T-helper 2 cell treated with Interferon-gamma antibody and Interleukin-4, amounts not matched to agents 5 μg/mL and 100 μg/mL, for 36 hours (primary cell): ENCODE measurements around the gene RND3.

Experiments used
- DNase-seq: peaks from one replicate; pipeline ENCODE4 v3.0.0; 2021; ENCODE audit warnings: low spot score
- H3K27ac Mint-ChIP-seq: one replicate; pipeline ENCODE4 v1.8.0; 2021; ENCODE audit warnings: mild to moderate bottlenecking, mixed read lengths
- H3K27me3 Mint-ChIP-seq: one replicate; pipeline ENCODE4 v1.8.0; 2021; ENCODE audit warnings: low read depth, mixed read lengths
- H3K36me3 Mint-ChIP-seq: one replicate; pipeline ENCODE4 v1.8.0; 2021; ENCODE audit warnings: low read depth, mixed read lengths
- H3K4me1 Mint-ChIP-seq: one replicate; pipeline ENCODE4 v1.8.0; 2021; ENCODE audit warnings: low read depth, mixed read lengths
- H3K4me3 Mint-ChIP-seq: one replicate; pipeline ENCODE4 v1.8.0; 2022; ENCODE audit warnings: mild to moderate bottlenecking, moderate library complexity, mixed read lengths
- H3K9me3 Mint-ChIP-seq: one replicate; pipeline ENCODE4 v1.8.0; 2021; ENCODE audit warnings: mixed read lengths

Gene RND3

GRCh38 chr2:150464270-150464669, 23.2 kb downstream of the RND3 start:
- H3K27me3 Mint-ChIP-seq, result peaks cover 2% of the 10 kb centered on the region
- H3K4me3 Mint-ChIP-seq, result no peak overlapping the region
- H3K36me3 Mint-ChIP-seq, result no peaks in the 10 kb centered on the region
- H3K9me3 Mint-ChIP-seq, result no peaks in the 10 kb centered on the region
- no peak for DNase-seq
- H3K27ac Mint-ChIP-seq, result no peak overlapping the region
- peaks cover under 1% of the 10 kb centered on the region for H3K4me1 Mint-ChIP-seq

GRCh38 chr2:150462770-150463169, 24.7 kb downstream of the RND3 start:
- Mint-ChIP-seq H3K36me3 (no peaks in the 10 kb centered on the region), H3K27ac (no peak overlapping the region), H3K4me3 (no peak overlapping the region), H3K27me3 (peaks cover 2% of the 10 kb centered on the region), H3K9me3 (no peaks in the 10 kb centered on the region), H3K4me1 (peaks cover 4% of the 10 kb centered on the region)
- no peak for DNase-seq

- no peaks in the 10 kb centered on the region for H3K27me3 Mint-ChIP-seq
- H3K4me3 Mint-ChIP-seq, result no peak overlapping the region
- H3K27ac Mint-ChIP-seq, result no peak overlapping the region
- H3K4me1 Mint-ChIP-seq, result peaks cover 4% of the 10 kb centered on the region
- no peak for DNase-seq
- H3K9me3 Mint-ChIP-seq, result no peaks in the 10 kb centered on the region
- H3K36me3 Mint-ChIP-seq, result no peaks in the 10 kb centered on the region
Observed at GRCh38 chr2:150459281-150459680, 28.2 kb downstream of the RND3 start.

GRCh38 chr2:150450765-150451164, 36.7 kb downstream of the RND3 start:
- H3K36me3 Mint-ChIP-seq, result no peaks in the 10 kb centered on the region
- no peak for DNase-seq
- H3K27ac Mint-ChIP-seq, result no peak overlapping the region
- no peaks in the 10 kb centered on the region for H3K4me1 Mint-ChIP-seq
- H3K27me3 Mint-ChIP-seq, result no peaks in the 10 kb centered on the region
- no peaks in the 10 kb centered on the region for H3K9me3 Mint-ChIP-seq
- no peak overlapping the region for H3K4me3 Mint-ChIP-seq

- Mint-ChIP-seq H3K4me3 (no peak overlapping the region), H3K27me3 (no peaks in the 10 kb centered on the region), H3K27ac (no peak overlapping the region), H3K36me3 (no peaks in the 10 kb centered on the region), H3K4me1 (no peaks in the 10 kb centered on the region), H3K9me3 (no peaks in the 10 kb centered on the region)
- no peak for DNase-seq
Observed at GRCh38 chr2:150449856-150450255, 37.6 kb downstream of the RND3 start.

GRCh38 chr2:150445398-150445797, 42.1 kb downstream of the RND3 start:
- Mint-ChIP-seq H3K27ac (no peak overlapping the region), H3K4me1 (no peaks in the 10 kb centered on the region), H3K27me3 (no peaks in the 10 kb centered on the region), H3K4me3 (no peak overlapping the region), H3K9me3 (no peaks in the 10 kb centered on the region), H3K36me3 (no peaks in the 10 kb centered on the region)
- DNase-seq, result no peak

GRCh38 chr2:150442484-150442883, 45.0 kb downstream of the RND3 start:
- no peaks in the 10 kb centered on the region for H3K4me1 Mint-ChIP-seq
- H3K9me3 Mint-ChIP-seq, result no peaks in the 10 kb centered on the region
- H3K36me3 Mint-ChIP-seq, result no peaks in the 10 kb centered on the region
- H3K4me3 Mint-ChIP-seq, result no peak overlapping the region
- no peak overlapping the region for H3K27ac Mint-ChIP-seq
- no peak for DNase-seq
- H3K27me3 Mint-ChIP-seq, result no peaks in the 10 kb centered on the region

GRCh38 chr2:150441784-150442183, 45.7 kb downstream of the RND3 start:
- H3K27ac Mint-ChIP-seq, result no peak overlapping the region
- H3K27me3 Mint-ChIP-seq, result no peaks in the 10 kb centered on the region
- no peaks in the 10 kb centered on the region for H3K36me3 Mint-ChIP-seq
- no peaks in the 10 kb centered on the region for H3K9me3 Mint-ChIP-seq
- no peak overlapping the region for H3K4me3 Mint-ChIP-seq
- DNase-seq, result no peak
- no peaks in the 10 kb centered on the region for H3K4me1 Mint-ChIP-seq

GRCh38 chr2:150441226-150441625, 46.2 kb downstream of the RND3 start:
- no peak overlapping the region for H3K27ac Mint-ChIP-seq
- H3K4me1 Mint-ChIP-seq, result no peaks in the 10 kb centered on the region
- H3K36me3 Mint-ChIP-seq, result no peaks in the 10 kb centered on the region
- no peak for DNase-seq
- H3K4me3 Mint-ChIP-seq, result no peak overlapping the region
- H3K27me3 Mint-ChIP-seq, result no peaks in the 10 kb centered on the region
- H3K9me3 Mint-ChIP-seq, result no peaks in the 10 kb centered on the region

GRCh38 chr2:150438654-150439053, 48.8 kb downstream of the RND3 start:
- Mint-ChIP-seq H3K4me3 (no peak overlapping the region), H3K27ac (no peak overlapping the region), H3K36me3 (no peaks in the 10 kb centered on the region), H3K9me3 (no peaks in the 10 kb centered on the region), H3K4me1 (no peaks in the 10 kb centered on the region), H3K27me3 (no peaks in the 10 kb centered on the region)
- DNase-seq, result no peak

GRCh38 chr2:150438041-150438440, 49.4 kb downstream of the RND3 start:
- H3K4me3 Mint-ChIP-seq, result no peak overlapping the region
- no peaks in the 10 kb centered on the region for H3K27me3 Mint-ChIP-seq
- no peak overlapping the region for H3K27ac Mint-ChIP-seq
- no peak for DNase-seq
- no peaks in the 10 kb centered on the region for H3K4me1 Mint-ChIP-seq
- no peaks in the 10 kb centered on the region for H3K36me3 Mint-ChIP-seq
- H3K9me3 Mint-ChIP-seq, result no peaks in the 10 kb centered on the region

- no peaks in the 10 kb centered on the region for H3K9me3 Mint-ChIP-seq
- no peaks in the 10 kb centered on the region for H3K27me3 Mint-ChIP-seq
- H3K4me1 Mint-ChIP-seq, result no peaks in the 10 kb centered on the region
- no peak overlapping the region for H3K4me3 Mint-ChIP-seq
- DNase-seq, result no peak
- H3K27ac Mint-ChIP-seq, result no peak overlapping the region
- no peaks in the 10 kb centered on the region for H3K36me3 Mint-ChIP-seq
Observed at GRCh38 chr2:150432312-150432625, 55.2 kb downstream of the RND3 start.

GRCh38 chr2:150431561-150432311, 55.7 kb downstream of the RND3 start:
- Mint-ChIP-seq H3K36me3 (no peaks in the 10 kb centered on the region), H3K9me3 (no peaks in the 10 kb centered on the region), H3K4me3 (no peak overlapping the region), H3K4me1 (no peaks in the 10 kb centered on the region), H3K27me3 (no peaks in the 10 kb centered on the region), H3K27ac (no peak overlapping the region)
- DNase-seq, result no peak

- H3K4me3 Mint-ChIP-seq, result no peak overlapping the region
- H3K27ac Mint-ChIP-seq, result no peak overlapping the region
- no peak for DNase-seq
- no peaks in the 10 kb centered on the region for H3K27me3 Mint-ChIP-seq
- H3K9me3 Mint-ChIP-seq, result no peaks in the 10 kb centered on the region
- no peaks in the 10 kb centered on the region for H3K4me1 Mint-ChIP-seq
- H3K36me3 Mint-ChIP-seq, result no peaks in the 10 kb centered on the region
Observed at GRCh38 chr2:150429384-150429961, 58.0 kb downstream of the RND3 start.

- Mint-ChIP-seq H3K9me3 (no peaks in the 10 kb centered on the region), H3K27ac (no peak overlapping the region), H3K4me1 (no peaks in the 10 kb centered on the region), H3K27me3 (no peaks in the 10 kb centered on the region), H3K36me3 (no peaks in the 10 kb centered on the region), H3K4me3 (no peak overlapping the region)
- no peak for DNase-seq
Observed at GRCh38 chr2:150428641-150429040, 58.8 kb downstream of the RND3 start.
